Activated CD8-positive, alpha-beta T cell treated with anti-CD3 and anti-CD28 coated beads, Interleukin-2, amount 10 ng/mL, durations not matched to agents 7 days and 5 days (primary cell): ENCODE results near the gene VWA5B1. TPM values are rescaled to one million over a fixed set of nuclear protein-coding genes. Genes with fewer than 3 reads are reported as not detected.
A peak's percentile ranks its signal among the peaks of the same experiment; 100 is the strongest.

ENCODE experiments used
- ATAC-seq: fragments of 150-1000 bp; cut with Tn5 transposase; one replicate; pipeline ENCODE4 v1.10.0; 2021; ENCODE audit warnings: moderate library complexity
- CTCF ChIA-PET: fragments of 350-600 bp; sonication (Branson Sonifier 250); formaldehyde crosslinking; loops from one replicate; lab custom pipeline; 2021; ENCODE audit warnings: antibody characterized with exemption; lab: Charles Lee
- POLR2A ChIA-PET: fragments of 350-600 bp; sonication (Branson Sonifier 250); formaldehyde crosslinking; loops from one replicate; lab custom pipeline; 2021; ENCODE audit warnings: antibody characterized with exemption; lab: Charles Lee
- DNase-seq: peaks from one replicate; pipeline ENCODE4 v3.0.0-alpha.2; 2020
- H3K27ac Mint-ChIP-seq: one replicate; pipeline ENCODE4 v1.8.0; 2021; ENCODE audit warnings: mild to moderate bottlenecking, mixed read lengths
- H3K27me3 Mint-ChIP-seq: one replicate; pipeline ENCODE4 v1.8.0; 2021; ENCODE audit warnings: low read depth, mixed read lengths
- H3K36me3 Mint-ChIP-seq: one replicate; pipeline ENCODE4 v1.8.0; 2021; ENCODE audit warnings: low read depth, mixed read lengths
- H3K4me1 Mint-ChIP-seq: one replicate; pipeline ENCODE4 v1.8.0; 2021; ENCODE audit warnings: low read depth, mixed read lengths
- H3K4me3 Mint-ChIP-seq: one replicate; pipeline ENCODE4 v1.8.0; 2021; ENCODE audit warnings: mild to moderate bottlenecking, mixed read lengths
- H3K9me3 Mint-ChIP-seq: one replicate; pipeline ENCODE4 v1.8.0; 2022; ENCODE audit warnings: mixed read lengths; ENCODE audit not compliant: insufficient read depth
- total RNA-seq, 2 experiments: library from RNA; stranded (reverse); gene quantifications; one replicate each; pipeline ENCODE4 v1.2.3, GENCODE V29; 2021

VWA5B1 gene
- total RNA-seq, 2 experiments from 2014 or later: not detected

- CTCF ChIA-PET: interaction anchor here (0.8 to 1.5 kb wide), 2 partner anchors 51 to 89 kb away, joined by 3 read pairs; no protein-coding TSS in a partner anchor
- H3K36me3 Mint-ChIP-seq: no peaks in the 10 kb centered on the region
- H3K27ac Mint-ChIP-seq: no peak overlapping the region
- peaks cover 2% of the 10 kb centered on the region for H3K4me1 Mint-ChIP-seq
- H3K9me3 Mint-ChIP-seq: no peaks in the 10 kb centered on the region
- peaks cover 13% of the 10 kb centered on the region for H3K27me3 Mint-ChIP-seq
- ATAC-seq (no peak), DNase-seq (no peak)
- POLR2A ChIA-PET: no interaction called here
- H3K4me3 Mint-ChIP-seq: no peak overlapping the region
Measured at GRCh38 chr1:20376171-20376570, 85.5 kb downstream of the VWA5B1 start.

GRCh38 chr1:20376880-20377494, 86.3 kb downstream of the VWA5B1 start:
- POLR2A ChIA-PET: no interaction called here
- Mint-ChIP-seq H3K27ac (no peak overlapping the region), H3K9me3 (no peaks in the 10 kb centered on the region), H3K27me3 (peaks cover 11% of the 10 kb centered on the region), H3K36me3 (no peaks in the 10 kb centered on the region), H3K4me3 (no peak overlapping the region), H3K4me1 (no peaks in the 10 kb centered on the region)
- ATAC-seq (peak; percentile 72), DNase-seq (peak; percentile 65)
- CTCF ChIA-PET: interaction anchor here (0.6 to 2.3 kb wide), 8 partner anchors 12 to 171 kb away, joined by 3 to 10 read pairs (median 3); no protein-coding TSS in a partner anchor

GRCh38 chr1:20377516-20378270, 87.0 kb downstream of the VWA5B1 start:
- H3K4me1 Mint-ChIP-seq: no peaks in the 10 kb centered on the region

GRCh38 chr1:20379075-20379474, 88.4 kb downstream of the VWA5B1 start:
- ChIA-PET POLR2A (no interaction called here), CTCF (no interaction called here)
- no peak overlapping the region for H3K4me3 Mint-ChIP-seq
- peaks cover 7% of the 10 kb centered on the region for H3K27me3 Mint-ChIP-seq
- no peaks in the 10 kb centered on the region for H3K4me1 Mint-ChIP-seq
- H3K27ac Mint-ChIP-seq: no peak overlapping the region
- ATAC-seq (no peak), DNase-seq (no peak)
- H3K9me3 Mint-ChIP-seq: no peaks in the 10 kb centered on the region
- no peaks in the 10 kb centered on the region for H3K36me3 Mint-ChIP-seq

More at GRCh38 chr1:20377516-20378270, 87.0 kb downstream of the VWA5B1 start:
- DNase-seq (no peak), ATAC-seq (no peak)
- H3K27me3 Mint-ChIP-seq: peaks cover 10% of the 10 kb centered on the region
- ChIA-PET POLR2A (no interaction called here), CTCF (interaction anchor here (0.6 to 2.3 kb wide), 9 partner anchors 13 to 170 kb away, joined by 3 to 10 read pairs (median 3); no protein-coding TSS in a partner anchor)
- H3K36me3 Mint-ChIP-seq: no peaks in the 10 kb centered on the region
- no peak overlapping the region for H3K4me3 Mint-ChIP-seq
- no peak overlapping the region for H3K27ac Mint-ChIP-seq
- no peaks in the 10 kb centered on the region for H3K9me3 Mint-ChIP-seq

GRCh38 chr1:20380175-20380574, 89.5 kb downstream of the VWA5B1 start:
- H3K9me3 Mint-ChIP-seq: no peaks in the 10 kb centered on the region
- no peak overlapping the region for H3K27ac Mint-ChIP-seq
- DNase-seq (no peak), ATAC-seq (no peak)
- H3K4me1 Mint-ChIP-seq: no peaks in the 10 kb centered on the region
- peaks cover 15% of the 10 kb centered on the region for H3K27me3 Mint-ChIP-seq
- no peak overlapping the region for H3K4me3 Mint-ChIP-seq
- ChIA-PET CTCF (no interaction called here), POLR2A (no interaction called here)
- no peaks in the 10 kb centered on the region for H3K36me3 Mint-ChIP-seq

- no peaks in the 10 kb centered on the region for H3K9me3 Mint-ChIP-seq
- no peaks in the 10 kb centered on the region for H3K4me1 Mint-ChIP-seq
- no peak for DNase-seq
- CTCF ChIA-PET: no interaction called here
- H3K27me3 Mint-ChIP-seq: peaks cover 19% of the 10 kb centered on the region
- no peak overlapping the region for H3K4me3 Mint-ChIP-seq
- H3K27ac Mint-ChIP-seq: no peak overlapping the region
- H3K36me3 Mint-ChIP-seq: no peaks in the 10 kb centered on the region
- no peak for ATAC-seq
- POLR2A ChIA-PET: no interaction called here
Measured at GRCh38 chr1:20380616-20381035, 90.0 kb downstream of the VWA5B1 start.

- no peak overlapping the region for H3K27ac Mint-ChIP-seq
Measured at GRCh38 chr1:20381045-20381641, 90.5 kb downstream of the VWA5B1 start.

GRCh38 chr1:20381961-20382360, 91.3 kb downstream of the VWA5B1 start:
- ChIA-PET POLR2A (no interaction called here), CTCF (no interaction called here)
- Mint-ChIP-seq H3K4me3 (no peak overlapping the region), H3K36me3 (no peaks in the 10 kb centered on the region), H3K27ac (no peak overlapping the region), H3K4me1 (no peaks in the 10 kb centered on the region), H3K27me3 (peaks cover 23% of the 10 kb centered on the region), H3K9me3 (no peaks in the 10 kb centered on the region)
- ATAC-seq (no peak), DNase-seq (no peak)

More at GRCh38 chr1:20381045-20381641, 90.5 kb downstream of the VWA5B1 start:
- no peaks in the 10 kb centered on the region for H3K36me3 Mint-ChIP-seq
- CTCF ChIA-PET: no interaction called here
- H3K4me3 Mint-ChIP-seq: no peak overlapping the region
- peaks cover 19% of the 10 kb centered on the region for H3K27me3 Mint-ChIP-seq
- no peak for DNase-seq
- no peak for ATAC-seq
- POLR2A ChIA-PET: no interaction called here
- H3K9me3 Mint-ChIP-seq: no peaks in the 10 kb centered on the region
- no peaks in the 10 kb centered on the region for H3K4me1 Mint-ChIP-seq

GRCh38 chr1:20382711-20383110, 92.0 kb downstream of the VWA5B1 start:
- no peak for ATAC-seq
- Mint-ChIP-seq H3K4me1 (no peaks in the 10 kb centered on the region), H3K36me3 (no peaks in the 10 kb centered on the region), H3K4me3 (no peak overlapping the region), H3K27me3 (peaks cover 24% of the 10 kb centered on the region), H3K9me3 (no peaks in the 10 kb centered on the region), H3K27ac (no peak overlapping the region)
- POLR2A ChIA-PET: no interaction called here
- CTCF ChIA-PET: no interaction called here
- DNase-seq: no peak

GRCh38 chr1:20383631-20384030, 93.0 kb downstream of the VWA5B1 start:
- Mint-ChIP-seq H3K4me3 (no peak overlapping the region), H3K27me3 (peaks cover 21% of the 10 kb centered on the region), H3K27ac (no peak overlapping the region), H3K9me3 (no peaks in the 10 kb centered on the region), H3K4me1 (no peaks in the 10 kb centered on the region), H3K36me3 (no peaks in the 10 kb centered on the region)
- ATAC-seq (no peak), DNase-seq (no peak)
- CTCF ChIA-PET: no interaction called here
- POLR2A ChIA-PET: no interaction called here

- CTCF ChIA-PET: no interaction called here
- DNase-seq: no peak
- POLR2A ChIA-PET: no interaction called here
- Mint-ChIP-seq H3K27me3 (peaks cover 24% of the 10 kb centered on the region), H3K27ac (no peak overlapping the region), H3K9me3 (no peaks in the 10 kb centered on the region), H3K4me1 (no peaks in the 10 kb centered on the region), H3K36me3 (no peaks in the 10 kb centered on the region), H3K4me3 (no peak overlapping the region)
- no peak for ATAC-seq
Measured at GRCh38 chr1:20385630-20386029, 95.0 kb downstream of the VWA5B1 start.
